ENCODE data around the gene ITIH4.

ITIH4 gene

DNA sequence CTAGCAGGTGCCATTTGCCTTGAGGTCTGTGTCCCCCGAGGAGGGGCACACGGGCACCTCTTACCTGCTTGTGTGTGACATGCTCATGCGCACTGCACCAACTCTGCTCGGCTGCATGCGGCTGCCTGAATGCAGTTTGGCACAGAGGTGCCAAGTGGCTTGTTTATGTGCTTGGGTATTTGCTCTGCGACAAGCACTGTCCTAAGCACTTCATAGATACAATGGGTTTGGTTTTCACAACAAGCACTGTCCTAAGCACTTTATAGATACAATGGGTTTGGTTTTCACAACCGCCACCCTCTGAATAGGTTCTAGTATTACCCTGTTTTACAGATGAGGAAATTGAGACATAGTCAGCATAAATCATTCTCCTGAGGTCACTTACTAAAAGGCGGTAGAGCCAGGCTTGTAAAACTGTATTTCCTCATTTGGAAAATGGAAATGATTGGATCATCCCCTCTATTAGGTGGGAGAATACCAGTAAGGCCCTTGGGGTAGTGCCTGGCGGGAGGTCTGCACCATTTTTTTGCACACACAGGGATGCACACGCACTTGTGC is 487 bp downstream of the ITIH4 start:
- DNase-seq, result no peak

GRCh38 chr3:52829482-52829881 is 990 bp downstream of the ITIH4 start:
- no peak for DNase-seq

DNA sequence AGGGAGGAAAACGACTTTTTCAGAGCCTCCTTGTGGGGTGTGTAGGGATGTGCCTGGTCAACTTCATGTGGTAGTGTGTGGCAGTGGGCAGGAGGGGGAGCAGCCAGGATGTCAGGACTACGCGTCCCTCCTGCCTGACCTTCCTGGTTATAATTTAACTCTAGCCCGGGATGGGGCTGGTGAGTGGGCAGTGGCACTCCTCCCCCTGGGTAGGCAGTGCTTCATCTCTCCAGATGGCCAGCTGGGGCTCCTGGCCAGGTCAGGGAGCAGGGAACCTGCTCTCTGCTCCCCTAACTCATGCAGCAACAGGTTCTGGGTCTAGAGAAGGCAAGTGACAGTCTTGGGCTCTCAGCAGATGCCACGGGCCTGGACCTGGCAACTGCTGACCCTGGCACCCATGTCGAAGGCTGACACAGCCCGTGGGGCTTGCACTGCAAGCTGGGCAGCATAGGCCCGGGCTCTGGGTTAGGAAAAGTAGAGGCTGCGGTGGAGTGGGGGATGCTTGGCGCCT is 2.6 kb downstream of the ITIH4 start:
- no peak for DNase-seq

- DNase-seq, result no peak
Measured at GRCh38 chr3:52827441-52827840, 3.0 kb downstream of the ITIH4 start.

DNA sequence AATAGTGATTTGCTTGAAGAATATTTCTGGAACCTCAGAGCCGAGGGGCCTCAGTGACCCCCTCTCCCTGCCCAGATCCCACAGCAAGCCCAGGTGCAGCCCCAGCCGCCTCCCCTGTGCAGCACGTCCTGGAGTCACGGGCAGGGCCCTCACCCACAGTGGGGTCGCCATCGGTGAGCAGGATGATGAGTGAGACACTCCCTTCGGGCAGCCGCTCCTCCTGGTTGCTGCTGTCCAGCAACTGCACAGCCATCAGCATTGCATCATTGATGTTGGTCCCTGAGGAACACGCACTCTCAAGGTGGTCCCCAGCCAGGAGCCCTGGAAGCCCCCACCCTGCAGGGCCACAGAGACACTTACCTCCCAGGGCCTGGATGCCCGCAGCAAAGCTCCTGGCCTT is 6.4 kb downstream of the ITIH4 start:
- DNase-seq, result no peak

- DNase-seq, result no peak
Measured at GRCh38 chr3:52822363-52822762, 8.1 kb downstream of the ITIH4 start.

GRCh38 chr3:52820736-52821135 is 9.7 kb downstream of the ITIH4 start:
- no peak for DNase-seq

GRCh38 chr3:52819936-52820335 is 10.5 kb downstream of the ITIH4 start:
- DNase-seq, result no peak

- no peak for DNase-seq
Measured at GRCh38 chr3:52817860-52818259, 12.6 kb downstream of the ITIH4 start.

DNA sequence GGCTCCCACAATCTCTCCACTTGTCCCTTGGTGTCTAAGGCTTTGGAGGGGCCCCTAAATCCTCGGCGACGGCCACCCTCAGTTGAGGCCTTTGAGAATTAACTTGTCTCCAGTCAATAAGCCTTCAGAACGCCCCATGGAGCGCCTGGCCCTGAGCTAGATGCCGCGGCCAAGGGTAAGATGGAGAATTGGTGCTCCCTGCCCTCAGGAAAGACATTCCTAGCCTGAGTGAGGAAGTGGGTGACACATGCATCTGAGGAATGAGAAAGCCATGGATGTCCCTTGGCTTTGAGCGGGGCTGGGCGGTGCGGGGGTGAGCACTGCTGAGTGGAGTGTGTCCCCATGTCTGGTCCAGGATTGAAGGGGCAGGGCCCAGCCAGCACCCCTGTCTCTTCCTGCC is 13.3 kb downstream of the ITIH4 start:
- no peak for DNase-seq

GRCh38 chr3:52816654-52817053 is 13.8 kb downstream of the ITIH4 start:
- DNase-seq, result no peak

GRCh38 chr3:52816199-52816598 is 14.3 kb downstream of the ITIH4 start:
- no peak for DNase-seq

DNA sequence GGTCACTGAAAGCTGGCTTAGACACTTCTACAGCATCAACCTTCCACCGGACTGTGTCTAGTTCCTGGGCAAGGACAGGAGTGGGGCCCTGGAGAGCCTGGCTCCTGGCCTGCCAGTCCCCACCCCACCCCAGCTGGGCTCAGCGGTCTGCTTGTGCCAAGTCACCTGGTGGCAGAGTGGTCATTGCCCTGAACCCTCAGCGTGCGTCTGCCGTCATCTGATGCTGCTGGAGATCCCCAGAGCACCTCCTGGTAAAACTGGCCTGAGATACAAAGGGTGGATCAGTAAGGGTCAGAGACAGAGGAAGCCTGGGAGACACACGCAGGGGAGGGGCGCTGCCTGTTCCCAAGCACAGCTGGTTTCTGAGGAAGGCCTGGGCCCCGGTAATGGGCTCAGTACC is 16.7 kb downstream of the ITIH4 start:
- DNase-seq, result no peak

- no peak for DNase-seq
Measured at GRCh38 chr3:52811452-52812011, 18.9 kb downstream of the ITIH4 start.

- DNase-seq, result no peak
Measured at GRCh38 chr3:52810923-52811322, 19.5 kb downstream of the ITIH4 start.

- no peak for DNase-seq
Measured at GRCh38 chr3:52809662-52810377, 20.7 kb downstream of the ITIH4 start.

DNA sequence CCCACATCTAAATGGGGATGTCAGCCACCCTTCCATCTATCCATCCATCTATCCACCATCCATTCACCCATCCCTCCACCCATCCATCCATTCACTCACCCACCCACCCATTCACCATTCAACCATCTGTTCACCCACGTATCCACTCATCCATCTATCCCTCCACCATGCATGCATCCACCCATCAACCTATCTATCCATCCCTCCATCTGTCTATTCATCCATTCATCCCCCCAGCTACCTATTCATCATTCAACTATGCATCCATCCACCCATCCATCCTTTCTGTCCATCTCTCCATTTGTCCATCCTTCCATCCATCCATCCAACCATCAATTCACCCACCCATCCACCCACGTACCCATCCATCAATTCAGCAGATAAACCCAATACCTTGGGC is 21.3 kb downstream of the ITIH4 start:
- DNase-seq, result no peak

DNA sequence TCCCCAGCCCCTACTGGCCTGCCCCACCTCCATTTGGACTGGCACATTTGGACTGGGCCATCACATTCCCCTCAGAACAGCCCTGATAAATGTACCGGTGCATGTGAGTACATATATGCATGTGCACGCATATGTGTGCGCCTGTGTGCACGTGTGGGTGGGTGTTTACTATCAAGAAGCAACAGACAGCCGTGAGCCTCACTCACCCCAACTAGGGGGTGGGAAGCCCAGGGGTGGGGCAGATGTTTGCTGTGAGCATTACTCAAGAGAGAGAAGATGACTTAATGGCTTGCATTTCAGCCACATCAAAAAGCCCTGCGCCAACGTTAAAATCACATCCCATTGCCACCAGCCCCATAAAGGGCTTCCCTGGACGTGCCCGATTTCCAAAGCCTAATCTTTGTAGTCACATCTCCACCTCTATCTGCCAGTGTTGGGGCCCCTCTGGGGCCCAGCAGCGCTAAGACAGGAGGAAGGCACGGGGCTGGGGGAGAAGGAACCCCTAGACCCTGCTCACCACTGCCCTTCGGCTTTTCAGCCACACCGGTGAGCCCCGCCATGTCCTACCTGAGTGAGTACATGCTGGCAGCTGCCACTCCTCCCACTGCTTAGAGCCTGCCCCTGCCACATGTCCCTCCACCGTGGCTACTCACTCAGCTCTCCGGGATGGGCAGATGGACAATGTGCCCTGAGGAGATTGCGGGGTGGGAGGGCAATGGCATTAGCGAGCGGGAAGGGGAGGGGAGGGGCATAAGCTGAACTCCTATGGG is 25.0 kb downstream of the ITIH4 start:
- DNase-seq, result no peak

DNA sequence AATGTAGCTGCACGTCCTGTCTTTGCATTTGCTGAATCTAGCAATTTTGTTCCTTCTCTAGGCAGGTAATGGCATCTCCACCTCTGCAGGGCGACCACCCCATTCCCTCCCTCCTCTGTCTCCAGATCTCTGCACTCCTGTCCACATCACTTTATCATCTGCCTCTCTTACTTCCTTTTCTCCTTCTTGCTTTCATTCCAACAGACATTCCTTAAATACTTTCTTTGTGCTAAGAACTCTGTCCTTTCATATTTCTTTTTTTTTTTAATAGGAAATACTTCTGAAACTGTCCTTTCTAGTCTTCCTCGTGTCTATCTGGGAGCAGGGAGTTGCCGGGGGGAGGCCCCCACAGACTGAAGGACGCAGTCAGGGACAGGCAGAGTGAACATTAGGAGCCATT is 28.6 kb downstream of the ITIH4 start:
- no peak for DNase-seq

GRCh38 chr3:52800079-52800478 is 30.4 kb downstream of the ITIH4 start:
- DNase-seq, result no peak

GRCh38 chr3:52798978-52799476 is 31.4 kb downstream of the ITIH4 start:
- peak; percentile 3 for DNase-seq

- no peak for DNase-seq
Measured at GRCh38 chr3:52798376-52798977, 32.0 kb downstream of the ITIH4 start.

DNA sequence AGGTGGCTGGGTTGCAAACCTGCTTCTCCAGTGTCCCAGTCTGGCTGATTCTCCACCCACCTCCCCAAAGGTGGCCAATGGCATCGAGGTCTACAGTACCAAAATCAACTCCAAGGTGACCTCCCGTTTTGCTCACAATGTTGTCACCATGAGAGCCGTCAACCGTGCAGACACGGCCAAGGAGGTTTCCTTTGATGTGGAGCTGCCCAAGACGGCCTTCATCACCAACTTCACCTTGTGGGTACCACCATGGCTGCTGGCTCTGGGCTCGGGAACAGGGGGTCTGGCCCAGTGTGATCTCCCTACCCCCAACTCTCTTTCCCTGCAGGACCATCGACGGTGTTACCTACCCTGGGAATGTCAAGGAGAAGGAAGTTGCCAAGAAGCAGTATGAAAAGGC is 34.1 kb downstream of the ITIH4 start:
- DNase-seq, result no peak

Measured in CD4-positive, alpha-beta T cell treated with Interferon gamma for 1 hour (primary cell).